Activated CD8-positive, alpha-beta memory T cell treated with anti-CD3 and anti-CD28 coated beads, Interleukin-2, amount 50 U/mL, for 4 hours (primary cell): ENCODE data around the gene ASCC2.
A peak's percentile ranks its signal among the peaks of the same experiment; 100 is the strongest.
"Not testable (repeated sequence)": the region's sequence is repeated elsewhere in the genome, so short reads cannot be mapped to it uniquely, and the experiment has no call there.

Experiments
- DNase-seq: peaks from one replicate; pipeline ENCODE4 v3.0.0-alpha.2; 2020

The ASCC2 gene, protein sequence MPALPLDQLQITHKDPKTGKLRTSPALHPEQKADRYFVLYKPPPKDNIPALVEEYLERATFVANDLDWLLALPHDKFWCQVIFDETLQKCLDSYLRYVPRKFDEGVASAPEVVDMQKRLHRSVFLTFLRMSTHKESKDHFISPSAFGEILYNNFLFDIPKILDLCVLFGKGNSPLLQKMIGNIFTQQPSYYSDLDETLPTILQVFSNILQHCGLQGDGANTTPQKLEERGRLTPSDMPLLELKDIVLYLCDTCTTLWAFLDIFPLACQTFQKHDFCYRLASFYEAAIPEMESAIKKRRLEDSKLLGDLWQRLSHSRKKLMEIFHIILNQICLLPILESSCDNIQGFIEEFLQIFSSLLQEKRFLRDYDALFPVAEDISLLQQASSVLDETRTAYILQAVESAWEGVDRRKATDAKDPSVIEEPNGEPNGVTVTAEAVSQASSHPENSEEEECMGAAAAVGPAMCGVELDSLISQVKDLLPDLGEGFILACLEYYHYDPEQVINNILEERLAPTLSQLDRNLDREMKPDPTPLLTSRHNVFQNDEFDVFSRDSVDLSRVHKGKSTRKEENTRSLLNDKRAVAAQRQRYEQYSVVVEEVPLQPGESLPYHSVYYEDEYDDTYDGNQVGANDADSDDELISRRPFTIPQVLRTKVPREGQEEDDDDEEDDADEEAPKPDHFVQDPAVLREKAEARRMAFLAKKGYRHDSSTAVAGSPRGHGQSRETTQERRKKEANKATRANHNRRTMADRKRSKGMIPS

DNA sequence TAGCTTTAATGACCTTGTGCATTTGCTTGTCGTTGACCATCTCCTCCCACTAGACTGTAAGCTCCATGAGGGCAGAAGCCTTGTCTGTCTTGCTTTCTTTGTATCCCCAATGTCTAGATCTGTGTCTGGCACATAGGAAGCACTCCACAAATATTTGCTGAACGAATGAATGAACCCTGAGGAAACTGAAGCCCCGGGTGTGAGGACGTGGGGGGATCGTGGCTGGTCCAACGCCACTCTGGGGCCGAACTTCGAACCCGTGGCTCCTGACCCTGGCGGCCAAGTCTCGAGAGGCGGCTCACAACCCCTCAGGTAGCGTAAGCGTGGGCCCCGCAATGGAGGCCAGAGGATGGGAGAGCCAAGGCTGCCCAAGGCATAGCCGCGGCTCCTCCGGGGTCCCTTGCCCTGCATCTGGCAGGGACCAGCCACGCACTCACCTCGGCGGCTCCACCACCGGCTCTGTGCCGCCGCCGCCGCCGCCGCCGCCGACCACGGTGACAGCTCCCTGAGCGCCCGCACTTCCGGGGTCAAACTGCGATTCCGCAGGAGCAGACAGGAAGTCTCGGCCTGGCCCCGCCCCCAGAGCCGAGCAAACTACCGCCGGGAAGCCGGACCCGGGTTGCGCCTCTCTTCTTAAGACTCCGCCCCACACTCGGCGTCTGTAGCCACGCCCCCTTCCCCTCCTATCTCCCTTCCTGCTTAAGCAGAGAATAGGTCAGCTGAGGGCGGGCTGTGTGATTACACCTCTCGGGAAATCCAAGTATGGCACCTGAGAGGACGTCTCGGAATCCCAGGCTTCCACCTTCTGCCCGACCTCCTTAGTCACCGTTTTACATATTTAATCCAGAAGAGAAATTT lies at the start of gene ASCC2:
Gene ASCC2, minus strand, starts transcription at position 534 of the 858 bp plus-strand sequence. CDS start 5,949 bp downstream, outside the sequence.
- DNase-seq = peak; percentile 99

DNA sequence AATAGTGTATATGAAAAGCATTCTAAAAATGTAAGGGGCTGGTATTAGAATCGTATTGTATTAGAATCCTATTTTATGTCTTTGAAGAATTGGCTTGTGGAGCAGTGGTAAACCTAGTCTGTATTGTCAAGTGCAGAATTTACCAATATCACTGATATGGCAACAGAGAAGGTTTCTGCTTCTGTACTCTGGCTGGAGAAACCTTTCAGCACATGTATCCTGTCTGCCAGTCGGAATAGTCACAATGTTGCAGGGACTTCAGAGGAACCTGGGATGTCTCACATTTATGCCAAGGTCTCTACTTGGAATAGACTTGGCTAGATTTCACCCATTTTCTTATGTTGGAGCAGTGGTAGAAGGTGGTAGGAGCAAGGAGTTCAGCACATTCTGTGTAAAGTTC lies 49.3 kb upstream of the ASCC2 start:
- no peak for DNase-seq

- DNase-seq = no peak
Observed at GRCh38 chr22:29886596-29886995, 48.5 kb upstream of the ASCC2 start.

GRCh38 chr22:29885610-29886009 lies 47.5 kb upstream of the ASCC2 start:
- DNase-seq = no peak

- DNase-seq = no peak
Observed at GRCh38 chr22:29883775-29884097, 45.7 kb upstream of the ASCC2 start.

- DNase-seq = peak; percentile 93
Observed at GRCh38 chr22:29883045-29883774, 45.1 kb upstream of the ASCC2 start, which contains the start of gene MTMR3. Gene MTMR3, plus strand, starts transcription at chr22:29883174. Its CDS starts 87,886 bp downstream, at chr22:29971060.

DNA sequence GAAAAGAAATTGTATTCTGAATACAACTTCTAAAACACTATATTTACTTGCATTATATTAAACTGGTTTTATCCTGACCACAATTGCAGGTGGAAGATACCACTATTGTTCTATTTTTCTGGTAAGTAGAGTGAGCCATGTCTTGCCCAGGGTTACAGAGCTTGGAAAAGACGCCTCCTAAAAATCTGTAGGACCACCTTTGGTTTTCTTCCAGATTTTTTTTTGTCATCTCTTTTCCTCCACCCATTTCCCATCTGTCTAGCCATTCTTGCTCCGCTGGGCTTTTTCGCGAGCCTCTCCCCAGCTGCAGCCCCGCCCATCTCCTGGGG lies 44.6 kb upstream of the ASCC2 start:
- DNase-seq = no peak

- no peak for DNase-seq
Observed at GRCh38 chr22:29879753-29880152, 41.7 kb upstream of the ASCC2 start.

- DNase-seq = no peak
Observed at GRCh38 chr22:29877620-29878019, 39.5 kb upstream of the ASCC2 start.

- DNase-seq = no peak
Observed at GRCh38 chr22:29873943-29874342, 35.9 kb upstream of the ASCC2 start.

DNA sequence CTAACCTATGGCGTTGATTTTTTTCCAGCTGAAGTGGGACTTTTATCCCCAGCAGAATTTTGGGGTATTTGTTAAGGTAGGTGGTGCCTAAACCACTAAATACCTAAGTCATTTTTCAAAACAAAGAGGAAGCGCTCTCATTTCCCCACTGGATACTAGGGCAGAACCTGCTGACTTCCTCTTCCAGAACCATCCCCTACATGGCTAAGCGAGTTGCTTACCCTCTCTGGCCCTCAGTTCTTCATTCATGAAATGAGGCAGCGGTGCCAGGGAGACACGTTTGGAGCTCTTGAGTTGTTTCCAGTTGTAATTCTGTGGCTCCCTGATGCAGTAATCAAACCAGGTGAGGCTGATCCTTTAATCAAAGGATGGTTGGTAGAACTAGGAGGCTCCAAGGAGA lies 34.9 kb upstream of the ASCC2 start:
- DNase-seq = no peak

DNA sequence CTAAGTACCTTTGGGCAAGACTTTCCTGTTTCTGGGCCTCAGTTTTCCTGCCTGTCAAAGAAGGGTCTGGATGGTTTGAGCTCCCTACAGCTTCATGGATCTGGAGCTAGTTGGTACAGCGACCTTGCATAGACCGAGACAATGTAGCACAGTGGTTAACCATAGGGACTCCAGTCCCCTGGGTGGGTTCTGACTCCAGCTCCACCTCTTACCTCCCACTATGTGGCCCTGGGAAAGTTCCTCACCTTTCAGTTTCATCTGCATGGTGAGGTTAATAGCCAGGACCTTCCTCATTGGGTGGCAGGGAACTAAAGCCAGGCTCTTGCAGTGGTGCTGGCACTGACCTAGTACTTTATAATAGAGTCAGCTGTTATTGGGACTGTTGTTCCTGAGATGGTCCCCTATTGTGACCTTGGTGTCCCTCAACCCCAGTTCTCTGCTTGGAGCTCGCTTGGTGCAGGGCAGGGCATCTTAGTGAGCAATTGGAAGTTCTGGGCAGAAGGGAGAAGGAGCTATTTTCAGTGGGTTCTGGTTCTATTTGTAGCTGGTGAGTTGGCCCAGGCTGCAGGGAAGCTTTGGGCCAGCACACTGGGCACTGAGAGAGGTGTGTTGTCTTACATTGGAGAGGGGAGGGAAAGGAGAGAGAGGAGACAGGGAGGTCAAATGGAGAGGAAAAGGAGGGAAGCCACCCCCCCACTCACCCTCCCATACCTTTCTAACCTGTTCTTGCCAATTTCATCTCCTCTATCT lies 34.2 kb upstream of the ASCC2 start:
- no peak for DNase-seq

DNA sequence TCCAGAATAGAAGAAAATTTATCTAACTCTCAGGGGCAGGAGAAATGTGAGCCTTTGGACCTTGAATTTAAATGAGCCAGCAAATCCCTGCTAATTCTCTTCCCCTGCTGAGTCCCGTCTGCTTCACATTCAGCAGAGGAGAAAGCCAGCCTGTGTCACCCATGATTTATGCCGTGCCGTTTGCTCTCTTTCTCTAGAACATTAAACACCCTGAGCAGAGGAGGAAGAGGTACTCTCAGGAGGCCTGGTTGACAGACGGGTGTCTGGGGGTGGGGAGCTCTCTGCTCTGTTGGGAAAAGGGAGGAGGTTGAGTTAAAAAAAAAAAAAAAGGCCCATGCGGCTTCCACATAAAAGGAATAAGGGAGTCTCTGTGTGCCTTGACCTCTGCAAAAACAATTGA lies 33.6 kb upstream of the ASCC2 start:
- DNase-seq = no peak

- no peak for DNase-seq
Observed at GRCh38 chr22:29870574-29870973, 32.5 kb upstream of the ASCC2 start.

DNA sequence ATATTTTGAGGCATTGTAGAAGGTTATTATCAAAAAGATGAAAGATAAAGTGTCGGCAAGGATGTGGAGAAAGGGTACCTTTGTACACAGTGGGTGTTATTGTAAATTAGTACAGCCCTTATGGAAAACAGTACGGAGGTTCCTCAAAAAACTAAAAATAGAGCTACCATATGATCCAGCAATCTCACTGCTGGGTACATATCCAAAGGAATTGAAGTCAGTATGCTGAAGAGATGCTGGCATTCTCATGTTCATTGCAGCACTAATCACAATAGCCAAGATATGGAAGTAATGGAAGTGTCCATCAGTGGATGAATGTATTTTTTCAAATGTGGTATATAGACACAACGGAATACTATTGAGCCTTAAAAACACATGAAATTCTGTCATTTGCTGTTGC lies 29.8 kb upstream of the ASCC2 start:
- DNase-seq = no peak

DNA sequence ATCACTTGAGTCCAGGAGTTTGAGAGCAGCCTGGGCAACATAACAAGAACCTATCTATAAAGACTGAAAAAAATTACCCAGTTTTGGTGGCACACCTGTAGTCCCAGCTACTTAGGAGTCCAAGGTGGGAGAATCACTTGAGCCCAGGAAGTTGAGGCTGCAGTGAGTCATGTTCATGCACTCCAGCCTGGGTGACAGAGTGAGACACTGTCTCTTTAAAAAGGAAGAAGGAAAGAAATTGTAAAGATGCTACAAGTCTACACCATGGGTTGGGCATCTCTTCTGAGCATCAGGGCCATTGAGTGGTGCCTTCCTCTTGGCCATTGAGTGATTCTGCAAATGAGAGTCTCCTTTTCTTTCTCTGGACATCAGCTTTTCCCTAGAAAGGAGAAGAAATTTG lies 29.2 kb upstream of the ASCC2 start:
- DNase-seq = no peak

DNA sequence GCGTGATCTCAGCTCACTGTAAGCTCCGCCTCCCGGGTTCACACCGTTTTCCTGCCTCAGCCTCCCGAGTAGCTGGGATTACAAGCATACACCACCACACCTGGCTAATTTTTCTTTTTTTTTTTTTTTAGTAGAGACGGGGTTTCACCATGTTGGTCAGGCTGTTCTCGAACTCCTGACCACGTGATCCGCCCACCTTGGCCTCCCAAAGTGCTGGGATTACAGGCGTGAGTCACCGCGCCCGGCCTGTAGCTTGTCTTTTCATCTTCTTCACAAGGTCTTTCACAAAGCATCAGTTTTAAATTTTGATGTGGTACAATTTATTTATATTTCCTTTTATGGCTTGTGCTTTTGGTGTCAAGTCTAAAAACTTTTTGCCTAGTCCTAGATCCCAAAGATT lies 27.5 kb upstream of the ASCC2 start:
- not testable (repeated sequence) for DNase-seq

GRCh38 chr22:29861672-29862297 lies 23.7 kb upstream of the ASCC2 start:
- DNase-seq = no peak

DNA sequence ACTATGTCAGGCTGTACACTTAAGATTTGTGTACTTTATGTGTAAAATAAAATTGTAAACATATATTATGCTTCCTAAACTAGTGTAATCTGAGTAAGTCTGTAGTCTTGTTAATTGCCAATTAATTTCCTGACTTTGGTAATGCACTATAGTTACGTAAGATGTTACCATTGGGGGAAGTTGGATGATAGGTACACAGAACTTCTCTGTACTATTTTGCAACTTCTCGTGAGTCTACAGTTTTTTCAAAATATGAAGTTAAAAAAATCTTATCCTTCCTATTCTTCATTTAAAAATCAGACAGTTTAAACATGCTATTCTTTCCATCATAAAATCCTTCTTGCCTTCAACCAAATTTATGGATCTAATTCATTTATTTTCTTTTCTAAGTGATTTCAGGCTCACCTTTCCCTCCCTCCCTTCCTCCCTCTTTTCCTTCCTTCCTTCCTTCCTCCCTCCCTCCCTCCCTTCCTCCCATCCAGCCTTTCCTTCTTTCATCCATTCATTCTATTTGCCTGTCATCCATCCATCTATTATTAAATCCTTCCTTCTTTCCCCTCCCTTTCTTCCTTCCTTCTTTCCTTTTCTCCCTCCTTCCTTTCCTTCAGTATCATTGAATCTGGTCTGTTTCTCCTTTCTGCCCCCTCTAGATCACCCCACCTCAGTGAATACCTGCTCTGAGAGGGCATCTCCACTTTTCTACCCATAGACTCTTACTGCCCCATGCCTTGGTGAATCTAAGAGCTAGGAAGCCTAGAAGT lies 22.1 kb upstream of the ASCC2 start:
- DNase-seq = no peak

- not testable (repeated sequence) for DNase-seq
Observed at GRCh38 chr22:29859030-29859429, 21.0 kb upstream of the ASCC2 start.

DNA sequence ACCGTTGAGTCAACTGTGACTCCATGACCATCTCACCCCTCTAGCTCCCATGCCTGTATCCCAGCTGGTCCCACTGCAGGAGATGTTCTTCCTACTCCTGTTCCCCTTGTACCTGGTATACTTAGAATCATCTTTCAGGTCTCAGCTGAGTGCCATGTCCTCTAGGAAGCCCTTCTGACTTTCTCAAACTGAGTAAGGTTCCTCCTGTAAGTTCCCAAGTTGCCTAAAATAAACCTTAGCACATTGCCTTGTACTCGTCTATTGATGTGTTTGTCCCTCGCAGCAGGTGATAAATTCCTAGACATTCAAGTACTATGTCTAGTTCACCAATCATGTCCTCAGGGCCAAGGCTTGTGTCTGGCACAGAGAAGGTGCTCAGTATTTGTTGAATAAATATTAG lies 18.4 kb upstream of the ASCC2 start:
- no peak for DNase-seq
